ENCODE measurements around the gene TFF2.

Gene TFF2

DNA sequence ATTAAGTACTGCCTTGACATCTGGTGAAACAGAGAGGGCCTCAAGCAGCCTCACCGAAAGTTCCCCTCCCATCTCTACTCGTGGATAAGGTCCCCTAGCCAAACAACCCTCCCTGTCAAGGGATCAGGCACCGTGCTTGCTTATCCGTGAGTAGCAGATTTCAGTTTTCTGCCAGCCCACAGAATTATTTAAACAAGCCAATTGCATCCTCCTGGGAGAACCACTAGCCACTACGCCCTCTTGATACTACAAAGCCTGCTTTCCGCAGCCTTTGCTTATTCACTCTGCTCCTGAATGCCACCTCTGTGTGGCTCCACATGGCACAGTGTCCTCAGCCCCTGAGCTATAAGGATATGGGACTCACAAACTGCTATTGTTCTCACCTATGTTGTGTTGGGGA lies 5.9 kb upstream of the TFF2 start:
- Histone ChIP-seq H2AFZ (no peak overlapping the region), H3K27ac (no peak overlapping the region), H3K36me3 (ENCODE audit: control insufficient read depth, insufficient read depth, low read length) (no peaks in the 10 kb centered on the region), H3K4me3 (ENCODE audit: low read depth, low read length) (no peak overlapping the region), H3K79me2 (no peaks in the 10 kb centered on the region), H3K9ac (no peak overlapping the region), H3K4me2 (ENCODE audit: low read length) (no peak overlapping the region), H3K4me1 (no peaks in the 10 kb centered on the region), H3K9me3 (ENCODE audit: control insufficient read depth, low read length) (no peaks in the 10 kb centered on the region), H3K27me3 (ENCODE audit: control insufficient read depth, insufficient read depth, low read length) (no peaks in the 10 kb centered on the region)
- TF ChIP-seq, protein P1, sequence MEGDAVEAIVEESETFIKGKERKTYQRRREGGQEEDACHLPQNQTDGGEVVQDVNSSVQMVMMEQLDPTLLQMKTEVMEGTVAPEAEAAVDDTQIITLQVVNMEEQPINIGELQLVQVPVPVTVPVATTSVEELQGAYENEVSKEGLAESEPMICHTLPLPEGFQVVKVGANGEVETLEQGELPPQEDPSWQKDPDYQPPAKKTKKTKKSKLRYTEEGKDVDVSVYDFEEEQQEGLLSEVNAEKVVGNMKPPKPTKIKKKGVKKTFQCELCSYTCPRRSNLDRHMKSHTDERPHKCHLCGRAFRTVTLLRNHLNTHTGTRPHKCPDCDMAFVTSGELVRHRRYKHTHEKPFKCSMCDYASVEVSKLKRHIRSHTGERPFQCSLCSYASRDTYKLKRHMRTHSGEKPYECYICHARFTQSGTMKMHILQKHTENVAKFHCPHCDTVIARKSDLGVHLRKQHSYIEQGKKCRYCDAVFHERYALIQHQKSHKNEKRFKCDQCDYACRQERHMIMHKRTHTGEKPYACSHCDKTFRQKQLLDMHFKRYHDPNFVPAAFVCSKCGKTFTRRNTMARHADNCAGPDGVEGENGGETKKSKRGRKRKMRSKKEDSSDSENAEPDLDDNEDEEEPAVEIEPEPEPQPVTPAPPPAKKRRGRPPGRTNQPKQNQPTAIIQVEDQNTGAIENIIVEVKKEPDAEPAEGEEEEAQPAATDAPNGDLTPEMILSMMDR (IDR thresholded peaks at IDR 0.05): no peak

DNA sequence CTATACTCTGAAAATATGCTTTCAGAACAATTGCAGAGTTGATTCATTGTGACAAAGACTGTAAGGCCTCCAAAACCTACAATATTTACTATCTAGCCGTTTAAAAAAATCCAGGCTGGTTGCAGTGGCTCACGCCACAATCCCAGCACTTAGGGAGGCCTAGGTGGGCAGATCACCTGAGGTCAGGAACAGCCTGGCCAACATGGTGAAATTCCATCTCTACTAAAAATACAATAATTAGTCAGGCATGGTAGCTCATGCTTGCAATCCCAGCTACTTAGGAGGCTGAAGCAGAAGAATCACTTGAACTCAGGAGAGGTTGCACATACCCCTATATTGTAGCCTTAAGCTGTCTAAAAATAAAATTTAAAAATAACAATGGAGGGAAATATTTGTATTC lies 5.3 kb upstream of the TFF2 start:
- H3K27me3 ChIP-seq (ENCODE audit: control insufficient read depth, insufficient read depth, low read length): no peaks in the 10 kb centered on the region

DNA sequence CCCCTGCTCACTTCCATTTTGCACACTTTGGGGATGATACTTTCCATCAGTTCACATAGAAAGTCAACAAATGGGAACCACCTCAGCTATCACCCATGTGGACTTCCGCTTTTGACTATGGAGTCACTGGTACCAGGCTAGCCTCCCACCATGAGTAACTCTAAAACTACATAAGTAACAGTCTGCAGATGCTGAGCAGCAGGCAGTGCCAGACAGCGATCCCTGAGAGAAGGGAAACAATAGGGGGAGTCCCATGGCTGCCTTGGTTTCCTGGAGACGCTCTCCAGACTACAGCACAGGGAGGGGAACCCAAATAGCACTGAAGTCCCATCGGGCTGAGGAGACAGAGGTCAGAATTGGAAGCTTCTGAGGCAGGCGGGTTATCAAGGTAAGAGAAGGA lies 2.8 kb upstream of the TFF2 start:
- no peaks in the 10 kb centered on the region for H3K9me3 ChIP-seq (ENCODE audit: control insufficient read depth, low read length)
- H3K4me3 ChIP-seq (ENCODE audit: low read depth, low read length): no peak overlapping the region
- H3K4me2 ChIP-seq (ENCODE audit: low read length): no peak overlapping the region
- TF ChIP-seq, protein P1 (IDR thresholded peaks at IDR 0.05): no peak
- H3K36me3 ChIP-seq (ENCODE audit: control insufficient read depth, insufficient read depth, low read length): no peaks in the 10 kb centered on the region
- no peaks in the 10 kb centered on the region for H3K4me1 ChIP-seq
- H3K27me3 ChIP-seq (ENCODE audit: control insufficient read depth, insufficient read depth, low read length): no peaks in the 10 kb centered on the region
- no peak overlapping the region for H3K27ac ChIP-seq
- no peaks in the 10 kb centered on the region for H3K79me2 ChIP-seq
- no peak overlapping the region for H2AFZ ChIP-seq
- no peak overlapping the region for H3K9ac ChIP-seq

More for the DNA sequence above, 5.3 kb upstream of the TFF2 start:
- TF ChIP-seq, protein P1 (IDR thresholded peaks at IDR 0.05): no peak
- Histone ChIP-seq H3K36me3 (ENCODE audit: control insufficient read depth, insufficient read depth, low read length) (no peaks in the 10 kb centered on the region), H2AFZ (no peak overlapping the region), H3K4me3 (ENCODE audit: low read depth, low read length) (no peak overlapping the region), H3K79me2 (no peaks in the 10 kb centered on the region), H3K4me2 (ENCODE audit: low read length) (no peak overlapping the region), H3K9ac (no peak overlapping the region), H3K9me3 (ENCODE audit: control insufficient read depth, low read length) (no peaks in the 10 kb centered on the region), H3K4me1 (no peaks in the 10 kb centered on the region), H3K27ac (no peak overlapping the region)

DNA sequence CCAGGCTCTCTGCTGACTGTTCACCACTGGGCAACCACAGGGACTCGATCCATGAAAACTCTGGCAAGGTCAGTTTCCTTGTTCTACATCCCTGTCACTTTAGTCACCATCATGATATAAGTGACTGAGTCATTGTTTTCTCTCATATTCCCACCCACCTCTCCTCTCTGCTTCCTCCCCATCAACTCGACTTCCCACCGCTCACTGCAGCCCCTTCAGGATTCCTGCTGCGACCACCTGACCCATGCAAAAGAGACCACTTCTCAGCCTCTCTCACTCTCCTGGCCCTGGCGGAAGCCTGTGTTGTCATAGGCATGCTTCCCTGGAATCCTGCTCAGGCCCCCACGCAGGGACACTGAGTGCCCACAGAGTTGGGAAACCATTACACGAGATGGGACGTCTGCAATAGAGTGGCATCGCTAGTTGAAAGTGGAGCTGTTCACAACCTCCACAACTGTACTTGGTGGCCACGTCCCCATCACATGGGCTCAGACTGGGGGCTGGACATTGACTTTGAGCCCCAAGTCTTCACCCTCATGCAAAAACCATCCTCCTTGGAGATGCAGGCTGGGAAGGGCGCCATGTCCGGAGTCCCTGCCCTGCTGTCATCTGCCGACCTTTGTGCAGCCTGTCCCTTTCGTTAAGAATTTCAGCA lies 1.8 kb upstream of the TFF2 start:
- Histone ChIP-seq H3K36me3 (ENCODE audit: control insufficient read depth, insufficient read depth, low read length) (no peaks in the 10 kb centered on the region), H3K27me3 (ENCODE audit: control insufficient read depth, insufficient read depth, low read length) (no peaks in the 10 kb centered on the region), H3K9ac (no peak overlapping the region), H3K27ac (no peak overlapping the region), H3K9me3 (ENCODE audit: control insufficient read depth, low read length) (no peaks in the 10 kb centered on the region), H2AFZ (no peak overlapping the region), H3K4me2 (ENCODE audit: low read length) (no peak overlapping the region), H3K4me3 (ENCODE audit: low read depth, low read length) (no peak overlapping the region), H3K4me1 (no peaks in the 10 kb centered on the region), H3K79me2 (no peaks in the 10 kb centered on the region)
- TF ChIP-seq, protein P1 (IDR thresholded peaks at IDR 0.05): no peak
